GM12875 (cell line): Measurements from ENCODE around the gene METTL22.

Source experiments
- H3K4me3 ChIP-seq: one replicate; pipeline ENCODE4 v1.5.1; 2011; ENCODE audit warnings: low read depth, low read length, control low read depth
- TF ChIP-seq, protein P1 (sequence below): IDR thresholded peaks from 2 replicates; pipeline ENCODE4 v1.5.1; 2011; ENCODE audit warnings: low read depth, mild to moderate bottlenecking, control low read depth, inconsistent platforms, low read length, moderate library complexity, borderline replicate concordance; ENCODE audit not compliant: insufficient read depth

METTL22 gene

DNA sequence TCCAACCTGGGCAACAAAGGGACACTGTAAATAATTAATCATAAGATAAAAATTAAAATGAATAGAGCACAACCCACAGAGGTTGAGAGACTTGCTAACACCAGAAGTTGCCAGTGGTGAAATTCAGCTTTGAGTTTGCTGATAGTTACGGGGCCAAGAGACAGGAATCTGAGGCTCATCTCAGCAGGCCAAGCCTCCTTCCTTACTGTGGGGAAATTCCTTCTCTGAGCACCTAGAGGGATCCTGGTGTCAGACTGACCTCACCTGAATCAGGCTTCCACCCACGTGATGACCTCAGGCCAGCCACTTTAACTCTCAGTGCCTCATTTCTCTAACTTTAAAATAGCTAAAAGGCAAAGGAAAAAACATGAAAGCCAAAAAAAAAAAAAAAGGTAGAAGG, 57.7 kb downstream of the METTL22 start:
- no peak overlapping the region for H3K4me3 ChIP-seq
- TF ChIP-seq, protein P1, sequence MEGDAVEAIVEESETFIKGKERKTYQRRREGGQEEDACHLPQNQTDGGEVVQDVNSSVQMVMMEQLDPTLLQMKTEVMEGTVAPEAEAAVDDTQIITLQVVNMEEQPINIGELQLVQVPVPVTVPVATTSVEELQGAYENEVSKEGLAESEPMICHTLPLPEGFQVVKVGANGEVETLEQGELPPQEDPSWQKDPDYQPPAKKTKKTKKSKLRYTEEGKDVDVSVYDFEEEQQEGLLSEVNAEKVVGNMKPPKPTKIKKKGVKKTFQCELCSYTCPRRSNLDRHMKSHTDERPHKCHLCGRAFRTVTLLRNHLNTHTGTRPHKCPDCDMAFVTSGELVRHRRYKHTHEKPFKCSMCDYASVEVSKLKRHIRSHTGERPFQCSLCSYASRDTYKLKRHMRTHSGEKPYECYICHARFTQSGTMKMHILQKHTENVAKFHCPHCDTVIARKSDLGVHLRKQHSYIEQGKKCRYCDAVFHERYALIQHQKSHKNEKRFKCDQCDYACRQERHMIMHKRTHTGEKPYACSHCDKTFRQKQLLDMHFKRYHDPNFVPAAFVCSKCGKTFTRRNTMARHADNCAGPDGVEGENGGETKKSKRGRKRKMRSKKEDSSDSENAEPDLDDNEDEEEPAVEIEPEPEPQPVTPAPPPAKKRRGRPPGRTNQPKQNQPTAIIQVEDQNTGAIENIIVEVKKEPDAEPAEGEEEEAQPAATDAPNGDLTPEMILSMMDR = no peak

DNA sequence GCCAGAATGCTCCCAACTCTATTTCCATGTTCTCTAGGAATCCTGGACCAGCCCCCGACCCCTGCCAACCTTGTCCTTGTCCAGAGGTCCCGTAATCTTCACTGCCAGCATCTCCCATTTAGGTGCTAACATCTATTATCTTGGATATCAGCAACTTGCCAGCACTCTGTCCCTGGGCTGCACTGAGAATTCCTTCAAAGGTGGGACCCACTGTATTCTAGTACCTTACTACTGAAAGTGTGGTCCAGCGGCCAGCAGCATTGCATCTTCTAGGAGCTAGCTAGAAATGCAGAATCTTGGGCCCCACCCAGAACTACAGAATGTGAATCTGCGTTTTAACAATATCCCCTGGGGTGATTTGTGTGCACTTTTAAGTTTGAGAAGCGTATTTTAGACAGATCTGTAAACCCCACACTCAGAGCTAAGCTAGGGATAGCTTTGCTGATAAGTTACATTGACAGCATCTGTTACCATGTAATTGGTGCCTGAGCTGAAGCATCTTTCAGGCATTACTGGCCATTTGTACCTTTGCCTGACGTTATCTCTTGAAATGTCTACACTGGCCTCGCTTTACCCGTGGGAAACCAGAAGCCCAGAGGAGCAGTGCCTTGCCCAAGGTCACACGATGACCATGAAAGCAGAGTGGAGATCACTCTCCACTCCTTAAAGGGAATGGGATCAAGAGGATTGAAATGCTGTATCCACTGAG, 61.2 kb downstream of the METTL22 start:
- TF ChIP-seq, protein P1 = no peak
- no peak overlapping the region for H3K4me3 ChIP-seq

DNA sequence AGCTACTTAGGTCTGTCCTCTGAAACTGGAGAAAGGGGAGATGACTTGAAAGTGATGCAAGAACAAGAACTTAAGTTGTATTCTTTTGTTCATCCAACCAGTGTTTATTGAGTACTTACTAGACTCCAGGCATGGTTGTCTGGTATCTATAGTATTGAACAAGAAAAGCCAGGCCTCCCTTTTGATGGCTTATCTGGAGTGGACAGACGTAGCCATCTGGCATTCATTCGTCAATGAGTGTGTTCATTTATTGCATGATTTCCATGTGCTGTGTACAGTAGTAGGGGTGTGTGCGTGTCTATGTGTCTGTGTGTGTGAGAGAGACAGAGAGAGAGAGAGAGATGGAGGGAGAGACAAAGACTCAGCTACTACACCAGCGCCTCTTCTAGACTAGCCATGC, 62.1 kb downstream of the METTL22 start:
- TF ChIP-seq, protein P1 = no peak
- no peak overlapping the region for H3K4me3 ChIP-seq

DNA sequence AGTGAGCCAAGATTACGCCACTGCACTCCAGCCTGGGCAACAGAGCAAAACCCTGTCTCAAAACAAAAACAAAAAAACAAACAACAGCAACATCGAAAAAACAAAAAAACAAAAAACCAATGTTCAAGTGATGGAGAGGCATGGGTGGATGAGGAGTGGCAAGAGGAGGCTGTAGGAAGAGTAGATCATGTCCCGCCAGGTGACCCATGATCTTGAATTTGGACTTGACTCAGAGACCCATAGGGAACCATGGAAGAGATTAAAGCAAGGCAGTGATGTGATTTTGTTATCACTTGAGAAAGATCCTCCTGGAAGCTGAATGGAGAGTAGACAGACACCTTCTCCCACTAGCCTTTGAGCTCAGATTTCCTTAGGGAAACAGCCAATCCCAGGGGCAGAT, 64.1 kb downstream of the METTL22 start:
- TF ChIP-seq, protein P1 = no peak
- H3K4me3 ChIP-seq = no peak overlapping the region

DNA sequence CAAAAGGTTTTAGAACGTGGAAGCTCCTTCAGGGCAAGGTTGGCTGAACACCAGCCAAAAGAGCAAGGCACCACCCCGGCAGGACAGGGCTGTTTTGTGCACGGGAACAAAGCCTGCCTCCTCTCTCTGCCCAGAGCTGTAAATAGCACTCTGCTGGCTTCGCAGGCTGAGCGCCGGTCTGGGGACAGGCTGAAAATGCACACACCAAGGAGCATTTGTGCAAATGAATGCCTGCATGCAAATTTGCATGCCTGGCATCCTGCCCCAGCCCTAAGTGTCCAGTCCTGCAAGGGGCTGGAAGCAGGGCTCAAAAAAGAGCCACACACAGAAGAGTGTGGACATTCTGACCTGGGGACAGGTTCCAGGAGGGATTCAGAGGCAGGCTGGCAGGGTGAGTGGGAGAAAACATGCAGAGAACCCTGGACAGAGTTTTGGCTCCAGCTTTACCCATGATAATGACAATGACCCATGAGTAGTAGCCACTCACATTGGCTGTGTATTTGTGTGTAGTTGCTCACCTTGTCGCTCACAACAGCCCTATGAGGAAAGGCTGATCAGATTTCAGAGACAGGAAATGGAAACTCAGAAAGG, 64.6 kb downstream of the METTL22 start:
- TF ChIP-seq, protein P1 = no peak
- H3K4me3 ChIP-seq = no peak overlapping the region

DNA sequence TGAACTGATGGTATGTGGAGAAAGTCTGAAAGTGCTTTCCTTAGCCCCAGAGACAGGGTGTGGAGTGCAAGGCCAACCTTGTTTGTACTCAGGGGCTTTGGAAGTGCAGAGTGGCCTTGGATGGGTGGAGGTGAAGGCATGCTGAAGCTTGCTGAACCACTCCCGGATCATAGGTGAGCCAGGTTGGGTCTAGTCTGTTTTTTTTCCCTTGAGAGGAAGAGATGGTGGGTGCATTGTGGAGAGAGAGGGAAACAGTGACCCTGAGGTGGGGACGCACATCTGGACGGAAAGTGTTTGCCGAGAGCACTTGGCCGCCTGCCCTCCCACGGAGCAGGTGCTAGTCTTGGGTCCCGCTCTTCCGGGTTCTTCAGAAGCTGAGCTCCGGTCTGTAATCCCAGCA, 65.4 kb downstream of the METTL22 start:
- TF ChIP-seq, protein P1 = no peak
- no peak overlapping the region for H3K4me3 ChIP-seq

DNA sequence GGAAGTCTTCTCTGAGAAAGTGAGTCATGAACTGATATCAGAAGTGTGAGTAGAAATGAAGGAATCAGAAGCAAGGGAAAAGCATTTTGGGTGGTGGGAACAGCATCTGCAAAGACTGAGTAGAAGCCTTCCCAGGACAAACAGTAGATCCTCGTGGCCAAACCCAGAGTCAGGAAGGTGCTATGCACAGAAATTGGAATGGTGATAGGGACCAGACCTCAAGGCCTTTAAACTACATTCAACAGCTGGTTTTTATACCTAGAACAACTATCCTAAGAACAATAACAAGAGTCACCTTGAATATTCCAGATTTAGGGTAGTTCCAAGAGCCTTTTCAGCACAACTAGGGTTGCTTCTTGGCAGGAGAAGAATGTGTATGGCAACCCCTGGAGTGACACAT, 68.2 kb downstream of the METTL22 start:
- H3K4me3 ChIP-seq = no peak overlapping the region

More for the DNA sequence above, 68.2 kb downstream of the METTL22 start:
- TF ChIP-seq, protein P1 = no peak
